Mammary epithelial cell (primary cell): ENCODE measurements around the gene FXYD2.

Experiments used
- EZH2 ChIP-seq: IDR thresholded peaks from 2 replicates; pipeline ENCODE4 v1.6.1; 2012; ENCODE audit warnings: low read length, inconsistent platforms, borderline replicate concordance
- TF ChIP-seq, protein P1 (sequence below), 2 donors: IDR thresholded peaks in 1 of 2; conservative IDR thresholded peaks in 1 of 2; 2 replicates each; pipeline ENCODE4 v1.5.1; 2011 to 2012; ENCODE audit warnings: inconsistent platforms in 2 of 2, low read length in 2 of 2, mild to moderate bottlenecking in 2 of 2, control low read depth in 1 of 2, low read depth in 1 of 2; ENCODE audit not compliant: insufficient read depth in 1 of 2; ENCODE audit errors: extremely low read depth in 1 of 2

GRCh38 chr11:117859488-117860112 is 35.1 kb upstream of the FXYD2 start:
- TF ChIP-seq, protein P1, sequence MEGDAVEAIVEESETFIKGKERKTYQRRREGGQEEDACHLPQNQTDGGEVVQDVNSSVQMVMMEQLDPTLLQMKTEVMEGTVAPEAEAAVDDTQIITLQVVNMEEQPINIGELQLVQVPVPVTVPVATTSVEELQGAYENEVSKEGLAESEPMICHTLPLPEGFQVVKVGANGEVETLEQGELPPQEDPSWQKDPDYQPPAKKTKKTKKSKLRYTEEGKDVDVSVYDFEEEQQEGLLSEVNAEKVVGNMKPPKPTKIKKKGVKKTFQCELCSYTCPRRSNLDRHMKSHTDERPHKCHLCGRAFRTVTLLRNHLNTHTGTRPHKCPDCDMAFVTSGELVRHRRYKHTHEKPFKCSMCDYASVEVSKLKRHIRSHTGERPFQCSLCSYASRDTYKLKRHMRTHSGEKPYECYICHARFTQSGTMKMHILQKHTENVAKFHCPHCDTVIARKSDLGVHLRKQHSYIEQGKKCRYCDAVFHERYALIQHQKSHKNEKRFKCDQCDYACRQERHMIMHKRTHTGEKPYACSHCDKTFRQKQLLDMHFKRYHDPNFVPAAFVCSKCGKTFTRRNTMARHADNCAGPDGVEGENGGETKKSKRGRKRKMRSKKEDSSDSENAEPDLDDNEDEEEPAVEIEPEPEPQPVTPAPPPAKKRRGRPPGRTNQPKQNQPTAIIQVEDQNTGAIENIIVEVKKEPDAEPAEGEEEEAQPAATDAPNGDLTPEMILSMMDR (conservative IDR thresholded peaks at IDR 0.05 in 1 of 2, IDR thresholded peaks at IDR 0.05 in 1 of 2; ENCODE audit: extremely low read depth in 1 of 2, insufficient read depth in 1 of 2, low read depth in 1 of 2, low read length in 2 of 2): no peak
- no peak for TF ChIP-seq EZH2
